Measurements from ENCODE around the gene BNIP3. TPM values are rescaled to one million over a fixed set of nuclear protein-coding genes. Genes with fewer than 3 reads are reported as not detected.

The BNIP3 gene
- total and polyA plus RNA-seq, 2 experiments from 2014 or later, result 82.4 to 112 TPM

DNA sequence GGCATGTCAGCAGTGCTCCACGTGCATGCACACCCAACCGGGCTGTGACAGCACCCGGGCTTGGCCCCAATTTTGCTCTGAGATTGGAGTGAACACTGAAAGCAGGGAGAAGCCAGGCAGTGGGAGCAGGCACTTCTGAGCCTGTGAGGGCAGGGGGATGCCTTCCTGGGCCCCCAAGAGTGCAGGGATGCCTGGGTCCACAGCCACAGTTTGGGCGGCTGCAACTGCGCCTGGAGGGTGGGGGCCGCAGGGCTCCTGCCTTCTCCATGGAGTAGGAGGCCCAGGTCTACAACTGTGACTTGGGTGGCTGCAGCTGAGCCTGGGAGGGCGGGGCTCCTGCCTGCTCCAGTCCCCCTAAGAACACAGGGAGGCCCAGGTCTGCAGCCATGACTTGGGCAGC, 37.6 kb upstream of the BNIP3 start:
- no peaks in the 10 kb centered on the region for H4K20me1 ChIP-seq (ENCODE audit: insufficient read depth, poor library complexity, severe bottlenecking)

DNA sequence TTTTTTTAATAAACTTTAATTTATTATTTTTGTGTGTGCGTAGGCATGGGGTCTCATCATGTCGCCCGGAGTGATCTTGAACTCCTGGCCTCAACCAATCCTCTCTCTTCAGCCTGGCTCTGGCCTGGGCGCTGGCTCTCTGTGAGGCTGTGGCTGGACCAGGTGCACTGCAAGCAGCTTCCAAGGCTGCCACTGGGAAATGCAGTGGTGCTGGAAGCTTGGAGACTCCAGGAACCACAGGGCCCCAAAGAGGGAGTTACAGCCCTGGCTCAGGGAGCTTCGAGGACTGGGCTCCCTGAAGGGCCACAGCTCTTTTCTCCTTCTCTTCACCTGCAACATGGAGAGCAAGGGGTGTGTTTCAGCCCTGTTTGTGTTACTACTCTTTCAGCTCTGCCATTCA, 36.7 kb upstream of the BNIP3 start:
- H3K9me2 ChIP-seq (replicated peaks; ENCODE audit: insufficient read depth), result no peaks in the 10 kb centered on the region
- no peaks in the 10 kb centered on the region for H3K79me2 ChIP-seq
- H3K4me2 ChIP-seq, result no peak overlapping the region
- no peak overlapping the region for H2AFZ ChIP-seq
- H4K20me1 ChIP-seq (ENCODE audit: insufficient read depth, poor library complexity, severe bottlenecking), result no peaks in the 10 kb centered on the region
- H3K9me3 ChIP-seq (ENCODE audit: low read depth), result no peaks in the 10 kb centered on the region
- no peak overlapping the region for H3K4me3 ChIP-seq
- H3K27me3 ChIP-seq, result peaks cover 3% of the 10 kb centered on the region
- DNase-seq (ENCODE audit: low spot score), result no peak
- WGBS (ENCODE audit: low lambda C conversion rate, missing lambda C conversion rate), result 79% methylated on average over 5 of the region's 5 CpGs
- H3K4me1 ChIP-seq (ENCODE audit: insufficient read depth), result no peaks in the 10 kb centered on the region
- no peaks in the 10 kb centered on the region for H3K36me3 ChIP-seq (replicated peaks; ENCODE audit: insufficient read depth, low read depth)
- H3K27ac ChIP-seq, result no peak overlapping the region
- TF ChIP-seq EZH2phosphoT487 (IDR thresholded peaks at IDR 0.05; ENCODE audit: low read depth, severe bottlenecking, unreplicated experiment) (no peak), EZH2 (IDR thresholded peaks at IDR 0.05; ENCODE audit: borderline replicate concordance) (no peak)
- TF ChIP-seq, protein P1, sequence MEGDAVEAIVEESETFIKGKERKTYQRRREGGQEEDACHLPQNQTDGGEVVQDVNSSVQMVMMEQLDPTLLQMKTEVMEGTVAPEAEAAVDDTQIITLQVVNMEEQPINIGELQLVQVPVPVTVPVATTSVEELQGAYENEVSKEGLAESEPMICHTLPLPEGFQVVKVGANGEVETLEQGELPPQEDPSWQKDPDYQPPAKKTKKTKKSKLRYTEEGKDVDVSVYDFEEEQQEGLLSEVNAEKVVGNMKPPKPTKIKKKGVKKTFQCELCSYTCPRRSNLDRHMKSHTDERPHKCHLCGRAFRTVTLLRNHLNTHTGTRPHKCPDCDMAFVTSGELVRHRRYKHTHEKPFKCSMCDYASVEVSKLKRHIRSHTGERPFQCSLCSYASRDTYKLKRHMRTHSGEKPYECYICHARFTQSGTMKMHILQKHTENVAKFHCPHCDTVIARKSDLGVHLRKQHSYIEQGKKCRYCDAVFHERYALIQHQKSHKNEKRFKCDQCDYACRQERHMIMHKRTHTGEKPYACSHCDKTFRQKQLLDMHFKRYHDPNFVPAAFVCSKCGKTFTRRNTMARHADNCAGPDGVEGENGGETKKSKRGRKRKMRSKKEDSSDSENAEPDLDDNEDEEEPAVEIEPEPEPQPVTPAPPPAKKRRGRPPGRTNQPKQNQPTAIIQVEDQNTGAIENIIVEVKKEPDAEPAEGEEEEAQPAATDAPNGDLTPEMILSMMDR (IDR thresholded peaks at IDR 0.05; ENCODE audit: poor library complexity), result no peak

More for the DNA sequence above, 37.6 kb upstream of the BNIP3 start:
- H3K4me3 ChIP-seq, result no peak overlapping the region
- H2AFZ ChIP-seq, result no peak overlapping the region
- no peak for DNase-seq (ENCODE audit: low spot score)
- H3K4me1 ChIP-seq (ENCODE audit: insufficient read depth), result no peaks in the 10 kb centered on the region
- no peaks in the 10 kb centered on the region for H3K79me2 ChIP-seq
- no peak overlapping the region for H3K27ac ChIP-seq
- H3K36me3 ChIP-seq (replicated peaks; ENCODE audit: insufficient read depth, low read depth), result no peaks in the 10 kb centered on the region
- H3K9me2 ChIP-seq (replicated peaks; ENCODE audit: insufficient read depth), result no peaks in the 10 kb centered on the region
- 96% methylated on average over 7 of the region's 7 CpGs for WGBS (ENCODE audit: low lambda C conversion rate, missing lambda C conversion rate)
- H3K9me3 ChIP-seq (ENCODE audit: low read depth), result no peaks in the 10 kb centered on the region
- no peak overlapping the region for H3K4me2 ChIP-seq
- TF ChIP-seq EZH2 (IDR thresholded peaks at IDR 0.05; ENCODE audit: borderline replicate concordance) (no peak), EZH2phosphoT487 (IDR thresholded peaks at IDR 0.05; ENCODE audit: low read depth, severe bottlenecking, unreplicated experiment) (no peak)
- TF ChIP-seq, protein P1 (IDR thresholded peaks at IDR 0.05; ENCODE audit: poor library complexity), result no peak
- peaks cover 8% of the 10 kb centered on the region for H3K27me3 ChIP-seq

DNA sequence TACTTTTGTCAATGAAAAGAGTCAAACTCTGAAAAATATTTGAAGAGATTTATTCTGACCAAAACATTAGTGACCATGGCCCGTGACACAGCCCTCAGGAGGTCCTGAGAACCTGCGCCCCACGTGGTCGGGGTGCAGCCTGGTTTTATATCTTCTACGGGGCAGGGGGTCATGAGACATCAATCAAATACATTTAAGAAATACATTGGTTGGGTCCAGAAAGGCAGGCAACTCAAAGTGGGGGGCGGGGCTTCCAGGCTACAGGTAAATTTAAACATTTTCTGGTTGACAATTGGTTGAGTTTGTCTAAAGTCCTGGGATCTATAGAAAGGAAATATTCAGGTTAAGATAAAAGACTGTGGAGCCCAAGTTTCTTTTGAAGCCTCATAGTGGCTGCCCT, 34.8 kb upstream of the BNIP3 start:
- H3K27me3 ChIP-seq, result peaks cover under 1% of the 10 kb centered on the region
- no peak overlapping the region for H3K27ac ChIP-seq
- WGBS (ENCODE audit: low lambda C conversion rate, missing lambda C conversion rate), result 83% methylated on average over 6 of the region's 6 CpGs
- no peaks in the 10 kb centered on the region for H3K9me3 ChIP-seq (ENCODE audit: low read depth)
- no peaks in the 10 kb centered on the region for H3K36me3 ChIP-seq (replicated peaks; ENCODE audit: insufficient read depth, low read depth)
- TF ChIP-seq EZH2phosphoT487 (IDR thresholded peaks at IDR 0.05; ENCODE audit: low read depth, severe bottlenecking, unreplicated experiment), result no peak
- no peak for TF ChIP-seq EZH2 (IDR thresholded peaks at IDR 0.05; ENCODE audit: borderline replicate concordance)
- TF ChIP-seq, protein P1 (IDR thresholded peaks at IDR 0.05; ENCODE audit: poor library complexity), result no peak
- DNase-seq (ENCODE audit: low spot score), result no peak
- no peak overlapping the region for H2AFZ ChIP-seq
- H3K4me1 ChIP-seq (ENCODE audit: insufficient read depth), result no peaks in the 10 kb centered on the region
- no peak overlapping the region for H3K4me3 ChIP-seq
- H3K79me2 ChIP-seq, result no peaks in the 10 kb centered on the region
- no peaks in the 10 kb centered on the region for H4K20me1 ChIP-seq (ENCODE audit: insufficient read depth, poor library complexity, severe bottlenecking)
- H3K4me2 ChIP-seq, result no peak overlapping the region
- H3K9me2 ChIP-seq (replicated peaks; ENCODE audit: insufficient read depth), result no peaks in the 10 kb centered on the region

DNA sequence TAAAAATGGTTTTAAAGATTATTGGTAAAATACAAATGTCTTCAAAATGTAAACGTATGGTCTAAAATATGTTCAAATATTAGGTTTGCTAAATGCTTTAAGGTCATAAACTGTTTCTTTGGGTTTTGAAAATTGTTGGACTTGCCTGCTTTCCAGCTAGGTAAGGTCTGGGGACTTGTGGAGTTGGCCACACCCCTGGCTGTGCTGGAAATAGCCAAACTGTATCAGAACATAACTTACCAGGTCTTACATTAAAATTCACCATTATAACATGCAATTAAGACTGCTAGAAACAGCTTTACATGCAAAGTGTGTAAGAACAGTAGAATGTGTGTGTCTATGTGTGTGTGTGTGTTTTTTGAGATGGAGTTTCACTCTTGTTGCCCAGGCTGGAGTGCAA, 29.7 kb upstream of the BNIP3 start:
- Histone ChIP-seq H3K4me2 (no peak overlapping the region), H3K9me2 (replicated peaks; ENCODE audit: insufficient read depth) (no peaks in the 10 kb centered on the region), H2AFZ (no peak overlapping the region), H3K27ac (no peak overlapping the region), H3K4me3 (no peak overlapping the region), H3K36me3 (replicated peaks; ENCODE audit: insufficient read depth, low read depth) (no peaks in the 10 kb centered on the region), H4K20me1 (ENCODE audit: insufficient read depth, poor library complexity, severe bottlenecking) (no peaks in the 10 kb centered on the region), H3K9me3 (ENCODE audit: low read depth) (no peaks in the 10 kb centered on the region), H3K4me1 (ENCODE audit: insufficient read depth) (no peaks in the 10 kb centered on the region), H3K79me2 (no peaks in the 10 kb centered on the region), H3K27me3 (peaks cover 14% of the 10 kb centered on the region)
- TF ChIP-seq, protein P1 (IDR thresholded peaks at IDR 0.05; ENCODE audit: poor library complexity), result no peak
- TF ChIP-seq EZH2 (IDR thresholded peaks at IDR 0.05; ENCODE audit: borderline replicate concordance) (no peak), EZH2phosphoT487 (IDR thresholded peaks at IDR 0.05; ENCODE audit: low read depth, severe bottlenecking, unreplicated experiment) (no peak)
- WGBS (ENCODE audit: low lambda C conversion rate, missing lambda C conversion rate), result 79% methylated on average over 1 of the region's 1 CpG
- no peak for DNase-seq (ENCODE audit: low spot score)

Data from hepatocyte (in vitro differentiated cells).